GM23338 (cell line): ENCODE measurements around the gene BCL2. TPM values are rescaled to one million over a fixed set of nuclear protein-coding genes. Genes with fewer than 3 reads are reported as not detected.

Experiments used
- ATAC-seq: fragments of 200-7000 bp; cut with Tn5 transposase; 3 replicates; pipeline ENCODE4 v1.9.1; 2020
- DNase-seq: peaks from one replicate; pipeline ENCODE4 v3.0.0-alpha.2; 2015; ENCODE audit warnings: low spot score
- H2AFZ ChIP-seq: fragments of 200-600 bp; sonication (generic); 2 replicates; pipeline ENCODE4 v1.8.0; 2016; ENCODE audit warnings: antibody characterized with exemption, mild to moderate bottlenecking, moderate library complexity
- H3F3A ChIP-seq: fragments of 200-600 bp; sonication (generic); replicated peaks from 2 replicates; pipeline ENCODE4 v1.8.0; 2017; ENCODE audit warnings: antibody characterized with exemption, mixed run types, low read depth
- H3K27ac ChIP-seq: fragments of 200-600 bp; sonication (generic); 2 replicates; pipeline ENCODE4 v1.6.1; 2016; ENCODE audit warnings: low read depth
- H3K27me3 ChIP-seq: fragments of 200-600 bp; sonication (generic); 2 replicates; pipeline ENCODE4 v1.8.0; 2016; ENCODE audit warnings: mild to moderate bottlenecking, mixed run types, moderate library complexity; ENCODE audit not compliant: insufficient read depth
- H3K36me3 ChIP-seq: fragments of 200-600 bp; sonication (generic); 2 replicates; pipeline ENCODE4 v1.8.0; 2016; ENCODE audit warnings: mild to moderate bottlenecking; ENCODE audit not compliant: insufficient read depth
- H3K4me1 ChIP-seq: fragments of 200-600 bp; sonication (generic); 2 replicates; pipeline ENCODE4 v1.8.0; 2016; ENCODE audit warnings: mild to moderate bottlenecking, moderate library complexity; ENCODE audit not compliant: insufficient read depth
- H3K4me2 ChIP-seq: fragments of 200-600 bp; sonication (generic); 2 replicates; pipeline ENCODE4 v1.7.1; 2017; ENCODE audit warnings: mixed run types
- H3K4me3 ChIP-seq: fragments of 200-600 bp; sonication (generic); 2 replicates; pipeline ENCODE4 v1.6.1; 2016; ENCODE audit warnings: mixed run types
- H3K79me2 ChIP-seq: fragments of 200-600 bp; sonication (generic); replicated peaks from 2 replicates; pipeline ENCODE4 v1.8.0; 2017; ENCODE audit warnings: mild to moderate bottlenecking; ENCODE audit not compliant: insufficient read depth
- H3K9me2 ChIP-seq: fragments of 200-600 bp; sonication (generic); 2 replicates; pipeline ENCODE4 v1.8.0; 2017; ENCODE audit not compliant: insufficient read depth
- H4K20me1 ChIP-seq: fragments of 200-600 bp; sonication (generic); replicated peaks from 2 replicates; pipeline ENCODE4 v1.8.0; 2017; ENCODE audit warnings: mild to moderate bottlenecking; ENCODE audit not compliant: insufficient read depth
- H3K27ac Mint-ChIP-seq: 2 replicates; pipeline ENCODE4 v1.8.0; 2020; ENCODE audit warnings: inconsistent platforms, mild to moderate bottlenecking, moderate library complexity, mixed read lengths
- H3K27me3 Mint-ChIP-seq: 3 replicates; pipeline ENCODE4 v1.8.0; 2022; ENCODE audit warnings: low read depth, mild to moderate bottlenecking, moderate library complexity, mixed read lengths, inconsistent platforms; ENCODE audit not compliant: insufficient read depth, poor library complexity
- H3K36me3 Mint-ChIP-seq: 3 replicates; pipeline ENCODE4 v1.8.0; 2021; ENCODE audit warnings: low read depth, mild to moderate bottlenecking, inconsistent platforms, moderate library complexity, mixed read lengths
- H3K4me1 Mint-ChIP-seq: 3 replicates; pipeline ENCODE4 v1.8.0; 2020; ENCODE audit warnings: mild to moderate bottlenecking, inconsistent platforms, mixed read lengths
- H3K4me3 Mint-ChIP-seq: 3 replicates; pipeline ENCODE4 v1.8.0; 2021; ENCODE audit warnings: moderate library complexity, mild to moderate bottlenecking, inconsistent platforms, mixed read lengths
- H3K9me3 Mint-ChIP-seq: 3 replicates; pipeline ENCODE4 v1.8.0; 2020; ENCODE audit warnings: moderate library complexity, mild to moderate bottlenecking, inconsistent platforms, mixed read lengths
- CREB1 ChIP-seq: fragments of 250-450 bp; sonication (Bioruptor Pico); IDR thresholded peaks from 2 replicates; pipeline ENCODE4 v1.5.0; 2020; ENCODE audit warnings: low read depth, mild to moderate bottlenecking, moderate library complexity
- EZH2 ChIP-seq: fragments of 200-600 bp; sonication (generic); IDR thresholded peaks from one replicate; pipeline ENCODE4 v1.8.0; 2017; ENCODE audit warnings: antibody characterized with exemption, mild to moderate bottlenecking, low read depth; ENCODE audit not compliant: unreplicated experiment
- EZH2phosphoT487 ChIP-seq: fragments of 200-600 bp; sonication (generic); IDR thresholded peaks from one replicate; pipeline ENCODE4 v1.8.1; 2018; ENCODE audit warnings: antibody characterized with exemption; ENCODE audit not compliant: unreplicated experiment
- JUNB ChIP-seq: IDR thresholded peaks from one replicate; pipeline ENCODE4 v1.6.1; 2016; ENCODE audit warnings: antibody characterized with exemption; ENCODE audit not compliant: unreplicated experiment
- NANOG ChIP-seq: IDR thresholded peaks from 2 replicates; pipeline ENCODE4 v1.6.1; 2016; ENCODE audit warnings: antibody characterized with exemption, borderline replicate concordance
- POLR2AphosphoS5 ChIP-seq: IDR thresholded peaks from 2 replicates; pipeline ENCODE4 v1.6.1; 2016; ENCODE audit warnings: antibody characterized with exemption, low read depth
- STAT1 ChIP-seq: IDR thresholded peaks from one replicate; pipeline ENCODE4 v1.6.1; 2016; ENCODE audit warnings: antibody characterized with exemption; ENCODE audit not compliant: unreplicated experiment
- ZNF114 ChIP-seq: fragments of 250-450 bp; sonication (Bioruptor Pico); IDR thresholded peaks from 2 replicates; pipeline ENCODE4 v1.5.0; 2020; ENCODE audit warnings: mild to moderate bottlenecking, moderate library complexity
- ZNF331 ChIP-seq: fragments of 250-450 bp; sonication (Bioruptor Pico); IDR thresholded peaks from 2 replicates; pipeline ENCODE4 v1.5.0; 2020; ENCODE audit warnings: low read depth, mild to moderate bottlenecking, moderate library complexity
- polyA plus RNA-seq: library from polyadenylated mRNA; unstranded; fragments of >200 nt; fragmentation: Nextera tagmentation; extraction: Ambion mirVana; gene quantifications from 2 replicates; pipeline ENCODE4 v1.2.1, GENCODE V29; 2016
- total RNA-seq: library from RNA; depleted of rRNA; stranded (reverse); fragments of >200 nt; shearing (Covaris generic); gene quantifications from 2 replicates; pipeline ENCODE4 v1.2.3, GENCODE V29; 2014
- TF ChIP-seq, protein P1 (sequence below): IDR thresholded peaks from 2 replicates; pipeline ENCODE4 v1.6.1; 2016; ENCODE audit warnings: antibody characterized with exemption
- TF ChIP-seq, protein P2 (sequence below): IDR thresholded peaks from one replicate; pipeline ENCODE4 v1.6.1; 2018; ENCODE audit warnings: antibody characterized with exemption; ENCODE audit not compliant: unreplicated experiment
- TF ChIP-seq, protein P3 (sequence below), 2 experiments: fragments of 200-600 bp in 1 of 2; sonication (generic) in 1 of 2; conservative IDR thresholded peaks; 2 replicates each; pipeline versions ENCODE4 v1.5.1 to v1.6.1; 2016 to 2017; ENCODE audit warnings: antibody characterized with exemption in 2 of 2, low read depth in 2 of 2, mild to moderate bottlenecking in 2 of 2, moderate library complexity in 1 of 2
- TF ChIP-seq, protein P4 (sequence below): fragments of 250-450 bp; sonication (Bioruptor Pico); IDR thresholded peaks from 2 replicates; pipeline ENCODE4 v1.5.0; 2020; ENCODE audit warnings: mild to moderate bottlenecking, moderate library complexity

Gene BCL2
- total and polyA plus RNA-seq, 2 experiments from 2014 or later = 1.2 to 4.0 TPM

DNA sequence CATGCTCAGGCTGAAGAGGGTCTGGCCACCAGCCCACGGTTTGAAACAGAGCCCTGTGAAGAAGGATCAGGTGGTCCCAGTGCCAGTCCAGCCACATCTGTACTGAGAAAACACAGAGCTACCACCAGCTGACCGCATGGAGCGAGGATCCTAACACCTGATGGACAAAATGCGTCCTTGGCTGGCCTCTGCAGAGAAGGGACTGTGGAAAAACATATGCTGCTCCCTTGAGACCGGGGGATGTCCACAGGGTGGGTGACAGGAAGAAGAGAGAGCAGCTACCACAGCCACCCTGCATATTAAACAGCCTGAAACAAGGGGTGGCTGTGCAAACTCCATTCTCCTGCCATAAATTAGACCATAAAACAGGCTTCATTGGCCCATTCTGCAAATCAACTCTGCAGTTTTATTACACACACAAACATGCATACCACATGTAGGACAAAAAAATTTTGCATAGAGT is 137.2 kb downstream of the BCL2 start (continued):
- TF ChIP-seq, protein P1, sequence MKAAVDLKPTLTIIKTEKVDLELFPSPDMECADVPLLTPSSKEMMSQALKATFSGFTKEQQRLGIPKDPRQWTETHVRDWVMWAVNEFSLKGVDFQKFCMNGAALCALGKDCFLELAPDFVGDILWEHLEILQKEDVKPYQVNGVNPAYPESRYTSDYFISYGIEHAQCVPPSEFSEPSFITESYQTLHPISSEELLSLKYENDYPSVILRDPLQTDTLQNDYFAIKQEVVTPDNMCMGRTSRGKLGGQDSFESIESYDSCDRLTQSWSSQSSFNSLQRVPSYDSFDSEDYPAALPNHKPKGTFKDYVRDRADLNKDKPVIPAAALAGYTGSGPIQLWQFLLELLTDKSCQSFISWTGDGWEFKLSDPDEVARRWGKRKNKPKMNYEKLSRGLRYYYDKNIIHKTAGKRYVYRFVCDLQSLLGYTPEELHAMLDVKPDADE = no peak
- TF ChIP-seq, protein P2, sequence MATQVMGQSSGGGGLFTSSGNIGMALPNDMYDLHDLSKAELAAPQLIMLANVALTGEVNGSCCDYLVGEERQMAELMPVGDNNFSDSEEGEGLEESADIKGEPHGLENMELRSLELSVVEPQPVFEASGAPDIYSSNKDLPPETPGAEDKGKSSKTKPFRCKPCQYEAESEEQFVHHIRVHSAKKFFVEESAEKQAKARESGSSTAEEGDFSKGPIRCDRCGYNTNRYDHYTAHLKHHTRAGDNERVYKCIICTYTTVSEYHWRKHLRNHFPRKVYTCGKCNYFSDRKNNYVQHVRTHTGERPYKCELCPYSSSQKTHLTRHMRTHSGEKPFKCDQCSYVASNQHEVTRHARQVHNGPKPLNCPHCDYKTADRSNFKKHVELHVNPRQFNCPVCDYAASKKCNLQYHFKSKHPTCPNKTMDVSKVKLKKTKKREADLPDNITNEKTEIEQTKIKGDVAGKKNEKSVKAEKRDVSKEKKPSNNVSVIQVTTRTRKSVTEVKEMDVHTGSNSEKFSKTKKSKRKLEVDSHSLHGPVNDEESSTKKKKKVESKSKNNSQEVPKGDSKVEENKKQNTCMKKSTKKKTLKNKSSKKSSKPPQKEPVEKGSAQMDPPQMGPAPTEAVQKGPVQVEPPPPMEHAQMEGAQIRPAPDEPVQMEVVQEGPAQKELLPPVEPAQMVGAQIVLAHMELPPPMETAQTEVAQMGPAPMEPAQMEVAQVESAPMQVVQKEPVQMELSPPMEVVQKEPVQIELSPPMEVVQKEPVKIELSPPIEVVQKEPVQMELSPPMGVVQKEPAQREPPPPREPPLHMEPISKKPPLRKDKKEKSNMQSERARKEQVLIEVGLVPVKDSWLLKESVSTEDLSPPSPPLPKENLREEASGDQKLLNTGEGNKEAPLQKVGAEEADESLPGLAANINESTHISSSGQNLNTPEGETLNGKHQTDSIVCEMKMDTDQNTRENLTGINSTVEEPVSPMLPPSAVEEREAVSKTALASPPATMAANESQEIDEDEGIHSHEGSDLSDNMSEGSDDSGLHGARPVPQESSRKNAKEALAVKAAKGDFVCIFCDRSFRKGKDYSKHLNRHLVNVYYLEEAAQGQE = no peak
- TF ChIP-seq POLR2AphosphoS5 (no peak), CREB1 (CRISPR knock-in tag) (no peak), ZNF114 (CRISPR knock-in tag) (no peak), EZH2 (no peak), EZH2phosphoT487 (no peak)
- TF ChIP-seq, protein P3, sequence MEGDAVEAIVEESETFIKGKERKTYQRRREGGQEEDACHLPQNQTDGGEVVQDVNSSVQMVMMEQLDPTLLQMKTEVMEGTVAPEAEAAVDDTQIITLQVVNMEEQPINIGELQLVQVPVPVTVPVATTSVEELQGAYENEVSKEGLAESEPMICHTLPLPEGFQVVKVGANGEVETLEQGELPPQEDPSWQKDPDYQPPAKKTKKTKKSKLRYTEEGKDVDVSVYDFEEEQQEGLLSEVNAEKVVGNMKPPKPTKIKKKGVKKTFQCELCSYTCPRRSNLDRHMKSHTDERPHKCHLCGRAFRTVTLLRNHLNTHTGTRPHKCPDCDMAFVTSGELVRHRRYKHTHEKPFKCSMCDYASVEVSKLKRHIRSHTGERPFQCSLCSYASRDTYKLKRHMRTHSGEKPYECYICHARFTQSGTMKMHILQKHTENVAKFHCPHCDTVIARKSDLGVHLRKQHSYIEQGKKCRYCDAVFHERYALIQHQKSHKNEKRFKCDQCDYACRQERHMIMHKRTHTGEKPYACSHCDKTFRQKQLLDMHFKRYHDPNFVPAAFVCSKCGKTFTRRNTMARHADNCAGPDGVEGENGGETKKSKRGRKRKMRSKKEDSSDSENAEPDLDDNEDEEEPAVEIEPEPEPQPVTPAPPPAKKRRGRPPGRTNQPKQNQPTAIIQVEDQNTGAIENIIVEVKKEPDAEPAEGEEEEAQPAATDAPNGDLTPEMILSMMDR (conservative IDR thresholded peaks at IDR 0.05; ENCODE audit: low read depth in 2 of 2) = no peak

DNA sequence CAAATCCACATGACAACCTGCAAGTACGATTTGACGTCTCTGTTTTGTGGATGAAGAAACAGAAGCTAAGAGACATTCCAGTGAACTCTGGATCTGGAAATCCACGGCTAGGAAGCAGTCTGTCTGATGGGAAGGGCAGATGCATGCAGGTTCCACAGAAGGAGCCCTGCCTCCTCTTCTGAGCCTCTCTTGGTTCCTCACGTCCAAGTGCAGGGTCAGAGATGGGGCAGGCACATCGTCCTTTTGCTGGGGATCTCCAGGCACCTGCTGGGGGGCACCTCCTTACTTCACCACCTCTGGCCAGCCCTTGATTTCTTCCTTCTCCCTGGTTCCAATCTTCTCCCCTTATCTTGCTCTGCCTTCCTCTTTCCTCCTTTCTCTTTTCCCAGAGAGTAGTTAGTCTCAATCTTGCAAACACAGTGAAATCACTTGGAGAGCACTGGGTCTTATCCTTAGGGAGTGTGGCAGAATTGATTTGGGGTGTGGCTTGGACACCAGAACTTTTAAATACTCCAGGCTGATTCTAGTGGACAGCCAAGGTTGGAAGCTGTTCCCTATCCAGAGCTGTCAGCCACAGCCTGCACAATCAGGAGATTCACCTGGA is 137.8 kb downstream of the BCL2 start:
- no peaks in the 10 kb centered on the region for H3F3A ChIP-seq
- H2AFZ ChIP-seq = no peak overlapping the region
- no peaks in the 10 kb centered on the region for H3K27me3 ChIP-seq
- no peak for DNase-seq
- Mint-ChIP-seq H3K9me3 (no peaks in the 10 kb centered on the region), H3K4me1 (peaks cover 26% of the 10 kb centered on the region), H3K27me3 (peaks cover 4% of the 10 kb centered on the region), H3K27ac (no peak overlapping the region), H3K36me3 (no peaks in the 10 kb centered on the region), H3K4me3 (no peak overlapping the region)
- no peak overlapping the region for H3K4me2 ChIP-seq
- peaks cover 12% of the 10 kb centered on the region; the same call in 1 of the 2 replicates for H3K4me1 ChIP-seq
- H3K36me3 ChIP-seq = no peaks in the 10 kb centered on the region
- no peak for ATAC-seq
- H3K79me2 ChIP-seq = no peaks in the 10 kb centered on the region
- H3K27ac ChIP-seq = no peak overlapping the region
- no peaks in the 10 kb centered on the region for H4K20me1 ChIP-seq
- no peaks in the 10 kb centered on the region for H3K9me2 ChIP-seq
- no peak overlapping the region for H3K4me3 ChIP-seq
- TF ChIP-seq NANOG = no peak
- no peak for TF ChIP-seq JUNB
- TF ChIP-seq ZNF331 (CRISPR knock-in tag) = no peak
- TF ChIP-seq ZNF114 (CRISPR knock-in tag) = no peak
- no peak for TF ChIP-seq STAT1
- TF ChIP-seq, protein P4, sequence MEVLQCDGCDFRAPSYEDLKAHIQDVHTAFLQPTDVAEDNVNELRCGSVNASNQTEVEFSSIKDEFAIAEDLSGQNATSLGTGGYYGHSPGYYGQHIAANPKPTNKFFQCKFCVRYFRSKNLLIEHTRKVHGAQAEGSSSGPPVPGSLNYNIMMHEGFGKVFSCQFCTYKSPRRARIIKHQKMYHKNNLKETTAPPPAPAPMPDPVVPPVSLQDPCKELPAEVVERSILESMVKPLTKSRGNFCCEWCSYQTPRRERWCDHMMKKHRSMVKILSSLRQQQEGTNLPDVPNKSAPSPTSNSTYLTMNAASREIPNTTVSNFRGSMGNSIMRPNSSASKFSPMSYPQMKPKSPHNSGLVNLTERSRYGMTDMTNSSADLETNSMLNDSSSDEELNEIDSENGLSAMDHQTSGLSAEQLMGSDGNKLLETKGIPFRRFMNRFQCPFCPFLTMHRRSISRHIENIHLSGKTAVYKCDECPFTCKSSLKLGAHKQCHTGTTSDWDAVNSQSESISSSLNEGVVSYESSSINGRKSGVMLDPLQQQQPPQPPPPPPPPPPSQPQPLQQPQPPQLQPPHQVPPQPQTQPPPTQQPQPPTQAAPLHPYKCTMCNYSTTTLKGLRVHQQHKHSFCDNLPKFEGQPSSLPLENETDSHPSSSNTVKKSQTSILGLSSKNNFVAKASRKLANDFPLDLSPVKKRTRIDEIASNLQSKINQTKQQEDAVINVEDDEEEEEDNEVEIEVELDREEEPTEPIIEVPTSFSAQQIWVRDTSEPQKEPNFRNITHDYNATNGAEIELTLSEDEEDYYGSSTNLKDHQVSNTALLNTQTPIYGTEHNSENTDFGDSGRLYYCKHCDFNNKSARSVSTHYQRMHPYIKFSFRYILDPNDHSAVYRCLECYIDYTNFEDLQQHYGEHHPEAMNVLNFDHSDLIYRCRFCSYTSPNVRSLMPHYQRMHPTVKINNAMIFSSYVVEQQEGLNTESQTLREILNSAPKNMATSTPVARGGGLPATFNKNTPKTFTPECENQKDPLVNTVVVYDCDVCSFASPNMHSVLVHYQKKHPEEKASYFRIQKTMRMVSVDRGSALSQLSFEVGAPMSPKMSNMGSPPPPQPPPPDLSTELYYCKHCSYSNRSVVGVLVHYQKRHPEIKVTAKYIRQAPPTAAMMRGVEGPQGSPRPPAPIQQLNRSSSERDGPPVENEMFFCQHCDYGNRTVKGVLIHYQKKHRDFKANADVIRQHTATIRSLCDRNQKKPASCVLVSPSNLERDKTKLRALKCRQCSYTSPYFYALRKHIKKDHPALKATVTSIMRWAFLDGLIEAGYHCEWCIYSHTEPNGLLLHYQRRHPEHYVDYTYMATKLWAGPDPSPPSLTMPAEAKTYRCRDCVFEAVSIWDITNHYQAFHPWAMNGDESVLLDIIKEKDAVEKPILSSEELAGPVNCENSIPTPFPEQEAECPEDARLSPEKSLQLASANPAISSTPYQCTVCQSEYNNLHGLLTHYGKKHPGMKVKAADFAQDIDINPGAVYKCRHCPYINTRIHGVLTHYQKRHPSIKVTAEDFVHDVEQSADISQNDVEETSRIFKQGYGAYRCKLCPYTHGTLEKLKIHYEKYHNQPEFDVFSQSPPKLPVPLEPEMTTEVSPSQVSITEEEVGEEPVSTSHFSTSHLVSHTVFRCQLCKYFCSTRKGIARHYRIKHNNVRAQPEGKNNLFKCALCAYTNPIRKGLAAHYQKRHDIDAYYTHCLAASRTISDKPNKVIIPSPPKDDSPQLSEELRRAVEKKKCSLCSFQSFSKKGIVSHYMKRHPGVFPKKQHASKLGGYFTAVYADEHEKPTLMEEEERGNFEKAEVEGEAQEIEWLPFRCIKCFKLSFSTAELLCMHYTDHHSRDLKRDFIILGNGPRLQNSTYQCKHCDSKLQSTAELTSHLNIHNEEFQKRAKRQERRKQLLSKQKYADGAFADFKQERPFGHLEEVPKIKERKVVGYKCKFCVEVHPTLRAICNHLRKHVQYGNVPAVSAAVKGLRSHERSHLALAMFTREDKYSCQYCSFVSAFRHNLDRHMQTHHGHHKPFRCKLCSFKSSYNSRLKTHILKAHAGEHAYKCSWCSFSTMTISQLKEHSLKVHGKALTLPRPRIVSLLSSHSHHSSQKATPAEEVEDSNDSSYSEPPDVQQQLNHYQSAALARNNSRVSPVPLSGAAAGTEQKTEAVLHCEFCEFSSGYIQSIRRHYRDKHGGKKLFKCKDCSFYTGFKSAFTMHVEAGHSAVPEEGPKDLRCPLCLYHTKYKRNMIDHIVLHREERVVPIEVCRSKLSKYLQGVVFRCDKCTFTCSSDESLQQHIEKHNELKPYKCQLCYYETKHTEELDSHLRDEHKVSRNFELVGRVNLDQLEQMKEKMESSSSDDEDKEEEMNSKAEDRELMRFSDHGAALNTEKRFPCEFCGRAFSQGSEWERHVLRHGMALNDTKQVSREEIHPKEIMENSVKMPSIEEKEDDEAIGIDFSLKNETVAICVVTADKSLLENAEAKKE (CRISPR knock-in tag) = no peak
- TF ChIP-seq EZH2phosphoT487 = no peak
